GM12878 (cell line): ENCODE measurements around the gene ARMC2. TPM values are rescaled to one million over a fixed set of nuclear protein-coding genes. Genes with fewer than 3 reads are reported as not detected.

Experiments used
- ATAC-seq: fragments of 200-7000 bp; cut with Tn5 transposase; 3 replicates; pipeline ENCODE4 v1.9.1; 2020; ENCODE audit warnings: mild to moderate bottlenecking, moderate library complexity
- BruUV-seq: library from RNA; stranded (reverse); fragments of 400-500 nt; replicated peaks from 2 replicates; lab custom pipeline; 2021; lab: Mats Ljungman, UMichigan
- CTCF ChIA-PET: fragments of 300-600 bp; sonication (Branson Sonifier 250); formaldehyde crosslinking; extraction: SDS; loops from one replicate; lab custom pipeline; 2021; ENCODE audit warnings: inconsistent platforms; lab: Yijun Ruan, JAX
- POLR2A ChIA-PET: fragments of 350-600 bp; formaldehyde crosslinking; extraction: SDS; loops from one replicate; lab custom pipeline; 2021; ENCODE audit warnings: inconsistent platforms; lab: Charles Lee
- RAD21 ChIA-PET: fragments of 300-600 bp; sonication (Branson Sonifier 250); formaldehyde crosslinking; loops from one replicate; lab custom pipeline; 2023; ENCODE audit warnings: antibody characterized with exemption; ENCODE audit not compliant: unreplicated experiment; lab: Charles Lee
- SMC1A ChIA-PET: fragments of 300-600 bp; sonication (Branson Sonifier 250); formaldehyde crosslinking; loops from one replicate; lab custom pipeline; 2023; ENCODE audit not compliant: unreplicated experiment, uncharacterized antibody; lab: Charles Lee
- DNase-seq: peaks from one replicate; pipeline ENCODE4 v3.0.0-alpha.2; 2011; ENCODE audit warnings: low read depth, low spot score
- FAIRE-seq: peaks from 3 replicates; lab custom pipeline; 2011; peaks lifted over from hg19 to GRCh38; lab: Jason Lieb, UNC
- H2AFZ ChIP-seq: 2 replicates; pipeline ENCODE4 v1.6.0; 2011; ENCODE audit warnings: low read depth, low read length, control low read depth; ENCODE audit not compliant: control insufficient read depth
- H3K27ac ChIP-seq: 2 replicates; pipeline ENCODE4 v1.5.1; 2011; ENCODE audit warnings: control low read depth; ENCODE audit not compliant: control insufficient read depth, insufficient read depth
- H3K27me3 ChIP-seq, 2 experiments: replicated peaks in 1 of 2; 2 replicates each; pipeline versions ENCODE4 v1.6.0 to v1.6.1; 2011; ENCODE audit warnings: low read length in 1 of 2; ENCODE audit not compliant: control insufficient read depth in 2 of 2, insufficient read depth in 2 of 2
- H3K36me3 ChIP-seq, 2 experiments: 2 replicates each; pipeline ENCODE4 v1.5.1; 2011; ENCODE audit warnings: low read length in 1 of 2; ENCODE audit not compliant: control insufficient read depth in 2 of 2, insufficient read depth in 2 of 2
- H3K4me1 ChIP-seq: 2 replicates; pipeline ENCODE4 v1.6.1; 2011; ENCODE audit warnings: mild to moderate bottlenecking, low read length, moderate library complexity, mixed read lengths; ENCODE audit not compliant: control insufficient read depth, insufficient read depth
- H3K4me2 ChIP-seq: 2 replicates; pipeline ENCODE4 v1.6.0; 2011; ENCODE audit warnings: control low read depth; ENCODE audit not compliant: control insufficient read depth, insufficient read depth
- H3K4me3 ChIP-seq: fragments of 200-600 bp; sonication (generic); 2 replicates; pipeline ENCODE4 v1.5.1; 2016
- H3K79me2 ChIP-seq: 2 replicates; pipeline ENCODE4 v1.6.0; 2011; ENCODE audit warnings: low read length; ENCODE audit not compliant: control insufficient read depth, insufficient read depth
- H3K9ac ChIP-seq: 2 replicates; pipeline ENCODE4 v1.8.0; 2011; ENCODE audit warnings: low read length, control low read depth, mixed read lengths; ENCODE audit not compliant: control insufficient read depth, insufficient read depth
- H3K9me3 ChIP-seq: replicated peaks from 3 replicates; pipeline ENCODE4 v1.5.1; 2011; ENCODE audit warnings: mild to moderate bottlenecking, low read length; ENCODE audit not compliant: control insufficient read depth, insufficient read depth
- H4K20me1 ChIP-seq: 2 replicates; pipeline ENCODE4 v1.6.0; 2011; ENCODE audit not compliant: control insufficient read depth, insufficient read depth
- RAD21 ChIP-seq: IDR thresholded peaks from 2 replicates; pipeline ENCODE4 v1.6.1; 2011; ENCODE audit warnings: mild to moderate bottlenecking, low read depth, low read length, moderate library complexity; ENCODE audit not compliant: insufficient read depth
- SMC3 ChIP-seq: IDR thresholded peaks from 2 replicates; pipeline ENCODE4 v1.6.1; 2011; ENCODE audit warnings: low read length, improper control_type of control experiment, borderline replicate concordance
- WGBS: methylation state at CpG from one replicate; pipeline ENCODE4 v1.1.6; 2016; ENCODE audit warnings: low lambda C conversion rate; ENCODE audit not compliant: insufficient replicate concordance, insufficient coverage; ENCODE audit errors: missing lambda C conversion rate; 5-methylcytosine and 5-hydroxymethylcytosine counted together
- in situ Hi-C: fragments of 300-500 bp; cut with MboI; formaldehyde crosslinking; loops from 9 replicates; pipeline ENCODE4 v1.14.3; 2018; ENCODE audit warnings: mixed read lengths
- intact Hi-C: fragments of 100-400 bp; cut with micrococcal nuclease; formaldehyde crosslinking; loops from one replicate; pipeline ENCODE4 v1.14.2; 2022; ENCODE audit not compliant: unreplicated experiment
- polyA plus RNA-seq, 11 experiments: library from polyadenylated mRNA; depleted of rRNA in 4 of 11; unstranded in 6 of 11; stranded (reverse) in 5 of 11; fragments of >200 nt; fragmentation: Nextera tagmentation in 4 of 11; fragmentation: Illumina TruSeq in 1 of 11; extraction: Ambion mirVana in 4 of 11; extraction: Trizol in 1 of 11; gene quantifications; 1 replicate in 1 of 11; 2 replicates in 10 of 11; pipeline versions ENCODE4 v1.2.1 to v1.2.3, GENCODE V29; 2011 to 2016; ENCODE audit warnings: inconsistent platforms in 2 of 11, missing spikeins in 2 of 11, low read depth in 1 of 11
- total RNA-seq, 4 experiments: library from RNA; depleted of rRNA in 3 of 4; stranded (reverse); fragments of >200 nt in 3 of 4; fragmentation: Illumina TruSeq in 1 of 4; extraction: Trizol in 1 of 4; gene quantifications; 2 replicates each; pipeline versions ENCODE4 v1.2.1 to v1.2.3, GENCODE V29; 2013 to 2021
- TF ChIP-seq, protein P1 (sequence below): fragments of 450-650 bp; IDR thresholded peaks from 2 replicates; pipeline ENCODE4 v1.6.1; 2018; ENCODE audit warnings: borderline replicate concordance, mild to moderate bottlenecking; ENCODE audit not compliant: partially characterized antibody
- TF ChIP-seq, protein P2 (sequence below): fragments of 450-650 bp; IDR thresholded peaks from 2 replicates; pipeline ENCODE4 v1.6.1; 2016; ENCODE audit warnings: mild to moderate bottlenecking, moderate library complexity, borderline replicate concordance
- TF ChIP-seq, protein P3 (sequence below), 3 experiments: IDR thresholded peaks in 2 of 3; conservative IDR thresholded peaks in 1 of 3; 2 replicates each; pipeline ENCODE4 v1.5.1; 2011; ENCODE audit warnings: low read depth in 3 of 3, low read length in 3 of 3, mild to moderate bottlenecking in 3 of 3, control low read depth in 2 of 3, moderate library complexity in 2 of 3, inconsistent platforms in 1 of 3, mixed read lengths in 1 of 3; ENCODE audit not compliant: control insufficient read depth in 2 of 3, insufficient read depth in 1 of 3; ENCODE audit errors: extremely low read depth in 1 of 3

Gene ARMC2
- total and polyA plus RNA-seq, 10 of the 15 experiments (the other 5 are each of a cell fraction or from before 2014, with no cell fraction given): 0.06 to 0.33 (median 0.21) TPM; not detected in 5

DNA sequence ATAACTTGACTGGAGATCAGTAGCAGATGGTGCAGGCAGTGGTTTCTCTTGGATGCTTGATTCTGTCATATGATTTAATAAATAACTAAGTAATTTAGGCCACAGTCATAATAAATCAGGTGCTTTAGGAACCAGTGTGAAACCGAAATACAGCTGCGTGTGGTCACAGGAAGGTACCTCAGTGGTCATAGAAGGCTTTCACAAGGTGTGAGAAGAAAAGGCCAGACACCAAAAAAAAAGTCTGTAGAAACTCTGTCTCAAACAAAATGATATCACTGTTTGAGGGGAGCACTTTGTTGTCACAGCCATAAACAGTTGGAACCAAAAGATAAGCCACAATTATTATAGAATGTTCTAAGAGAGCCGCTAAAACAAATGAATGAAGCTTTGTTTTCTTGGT is 56.5 kb downstream of the ARMC2 start (continued):
- TF ChIP-seq, protein P1, sequence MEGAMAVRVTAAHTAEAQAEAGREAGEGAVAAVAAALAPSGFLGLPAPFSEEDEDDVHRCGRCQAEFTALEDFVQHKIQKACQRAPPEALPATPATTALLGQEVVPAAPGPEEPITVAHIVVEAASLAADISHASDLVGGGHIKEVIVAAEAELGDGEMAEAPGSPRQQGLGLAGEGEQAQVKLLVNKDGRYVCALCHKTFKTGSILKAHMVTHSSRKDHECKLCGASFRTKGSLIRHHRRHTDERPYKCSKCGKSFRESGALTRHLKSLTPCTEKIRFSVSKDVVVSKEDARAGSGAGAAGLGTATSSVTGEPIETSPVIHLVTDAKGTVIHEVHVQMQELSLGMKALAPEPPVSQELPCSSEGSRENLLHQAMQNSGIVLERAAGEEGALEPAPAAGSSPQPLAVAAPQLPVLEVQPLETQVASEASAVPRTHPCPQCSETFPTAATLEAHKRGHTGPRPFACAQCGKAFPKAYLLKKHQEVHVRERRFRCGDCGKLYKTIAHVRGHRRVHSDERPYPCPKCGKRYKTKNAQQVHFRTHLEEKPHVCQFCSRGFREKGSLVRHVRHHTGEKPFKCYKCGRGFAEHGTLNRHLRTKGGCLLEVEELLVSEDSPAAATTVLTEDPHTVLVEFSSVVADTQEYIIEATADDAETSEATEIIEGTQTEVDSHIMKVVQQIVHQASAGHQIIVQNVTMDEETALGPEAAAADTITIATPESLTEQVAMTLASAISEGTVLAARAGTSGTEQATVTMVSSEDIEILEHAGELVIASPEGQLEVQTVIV: no peak

DNA sequence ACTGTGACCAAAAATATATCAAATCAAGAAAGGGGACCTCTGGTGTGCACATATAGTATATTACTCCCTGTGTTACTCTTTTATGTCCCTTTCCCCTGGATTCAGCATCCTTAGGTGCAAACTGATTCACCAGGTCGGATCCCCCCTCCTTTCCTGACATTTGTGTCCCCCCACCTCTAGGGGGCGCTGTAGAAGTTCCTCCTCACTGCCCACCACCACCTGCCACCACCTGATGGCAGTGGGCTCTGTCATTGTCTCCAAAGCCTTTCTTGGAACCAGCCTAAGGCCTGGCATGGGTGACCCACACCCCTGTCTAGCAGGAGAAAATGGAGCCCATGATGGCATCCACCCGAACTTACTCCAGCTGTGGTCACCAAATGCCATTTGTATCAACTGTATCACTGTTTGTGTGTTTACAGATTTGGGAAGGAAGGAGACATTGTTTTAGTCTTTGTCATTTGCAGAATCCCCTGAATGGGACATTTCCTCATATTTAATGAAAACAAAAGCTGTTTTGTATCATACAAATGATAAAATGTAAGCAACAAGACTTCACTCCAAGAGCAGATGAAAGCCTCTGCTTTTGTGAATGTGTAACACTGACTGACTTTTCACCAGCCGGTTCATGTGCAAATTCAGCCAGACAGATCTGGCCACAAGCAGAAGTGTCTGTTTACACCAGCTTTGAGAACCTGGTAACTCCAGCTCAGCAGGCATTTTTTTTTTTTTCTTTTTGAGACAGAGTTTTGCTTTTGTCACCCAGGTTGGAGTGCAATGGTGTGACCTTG is 66.2 kb downstream of the ARMC2 start:
- DNase-seq (no peak), FAIRE-seq (no peak)
- Histone ChIP-seq H4K20me1 (no peaks in the 10 kb centered on the region), H3K27ac (no peak overlapping the region), H3K4me3 (no peak overlapping the region), H2AFZ (no peak overlapping the region)
- ChIA-PET SMC1A (interaction anchor here (1.4 kb wide), 1 partner anchor 390 kb away, joined by 3 read pairs; no protein-coding TSS in a partner anchor), CTCF (interaction anchor here (0.6 to 7.9 kb wide), 7 partner anchors 9 to 478 kb away, joined by 3 to 73 read pairs (median 7); no protein-coding TSS in a partner anchor), POLR2A (no interaction called here)
- 26% methylated on average over 4 of the region's 4 CpGs for WGBS
- TF ChIP-seq, protein P2, sequence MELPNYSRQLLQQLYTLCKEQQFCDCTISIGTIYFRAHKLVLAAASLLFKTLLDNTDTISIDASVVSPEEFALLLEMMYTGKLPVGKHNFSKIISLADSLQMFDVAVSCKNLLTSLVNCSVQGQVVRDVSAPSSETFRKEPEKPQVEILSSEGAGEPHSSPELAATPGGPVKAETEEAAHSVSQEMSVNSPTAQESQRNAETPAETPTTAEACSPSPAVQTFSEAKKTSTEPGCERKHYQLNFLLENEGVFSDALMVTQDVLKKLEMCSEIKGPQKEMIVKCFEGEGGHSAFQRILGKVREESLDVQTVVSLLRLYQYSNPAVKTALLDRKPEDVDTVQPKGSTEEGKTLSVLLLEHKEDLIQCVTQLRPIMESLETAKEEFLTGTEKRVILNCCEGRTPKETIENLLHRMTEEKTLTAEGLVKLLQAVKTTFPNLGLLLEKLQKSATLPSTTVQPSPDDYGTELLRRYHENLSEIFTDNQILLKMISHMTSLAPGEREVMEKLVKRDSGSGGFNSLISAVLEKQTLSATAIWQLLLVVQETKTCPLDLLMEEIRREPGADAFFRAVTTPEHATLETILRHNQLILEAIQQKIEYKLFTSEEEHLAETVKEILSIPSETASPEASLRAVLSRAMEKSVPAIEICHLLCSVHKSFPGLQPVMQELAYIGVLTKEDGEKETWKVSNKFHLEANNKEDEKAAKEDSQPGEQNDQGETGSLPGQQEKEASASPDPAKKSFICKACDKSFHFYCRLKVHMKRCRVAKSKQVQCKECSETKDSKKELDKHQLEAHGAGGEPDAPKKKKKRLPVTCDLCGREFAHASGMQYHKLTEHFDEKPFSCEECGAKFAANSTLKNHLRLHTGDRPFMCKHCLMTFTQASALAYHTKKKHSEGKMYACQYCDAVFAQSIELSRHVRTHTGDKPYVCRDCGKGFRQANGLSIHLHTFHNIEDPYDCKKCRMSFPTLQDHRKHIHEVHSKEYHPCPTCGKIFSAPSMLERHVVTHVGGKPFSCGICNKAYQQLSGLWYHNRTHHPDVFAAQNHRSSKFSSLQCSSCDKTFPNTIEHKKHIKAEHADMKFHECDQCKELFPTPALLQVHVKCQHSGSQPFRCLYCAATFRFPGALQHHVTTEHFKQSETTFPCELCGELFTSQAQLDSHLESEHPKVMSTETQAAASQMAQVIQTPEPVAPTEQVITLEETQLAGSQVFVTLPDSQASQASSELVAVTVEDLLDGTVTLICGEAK: no peak
- TF ChIP-seq SMC3 (peak; percentile 19; the same call in 1 of the 2 replicates), RAD21 (0 out of 2 replicates have a peak, but pooled peaks have one; percentile 8)
- TF ChIP-seq, protein P3, sequence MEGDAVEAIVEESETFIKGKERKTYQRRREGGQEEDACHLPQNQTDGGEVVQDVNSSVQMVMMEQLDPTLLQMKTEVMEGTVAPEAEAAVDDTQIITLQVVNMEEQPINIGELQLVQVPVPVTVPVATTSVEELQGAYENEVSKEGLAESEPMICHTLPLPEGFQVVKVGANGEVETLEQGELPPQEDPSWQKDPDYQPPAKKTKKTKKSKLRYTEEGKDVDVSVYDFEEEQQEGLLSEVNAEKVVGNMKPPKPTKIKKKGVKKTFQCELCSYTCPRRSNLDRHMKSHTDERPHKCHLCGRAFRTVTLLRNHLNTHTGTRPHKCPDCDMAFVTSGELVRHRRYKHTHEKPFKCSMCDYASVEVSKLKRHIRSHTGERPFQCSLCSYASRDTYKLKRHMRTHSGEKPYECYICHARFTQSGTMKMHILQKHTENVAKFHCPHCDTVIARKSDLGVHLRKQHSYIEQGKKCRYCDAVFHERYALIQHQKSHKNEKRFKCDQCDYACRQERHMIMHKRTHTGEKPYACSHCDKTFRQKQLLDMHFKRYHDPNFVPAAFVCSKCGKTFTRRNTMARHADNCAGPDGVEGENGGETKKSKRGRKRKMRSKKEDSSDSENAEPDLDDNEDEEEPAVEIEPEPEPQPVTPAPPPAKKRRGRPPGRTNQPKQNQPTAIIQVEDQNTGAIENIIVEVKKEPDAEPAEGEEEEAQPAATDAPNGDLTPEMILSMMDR (IDR thresholded peaks at IDR 0.05 in 2 of 3, conservative IDR thresholded peaks at IDR 0.05 in 1 of 3; ENCODE audit: control insufficient read depth in 2 of 3, extremely low read depth in 1 of 3, insufficient read depth in 1 of 3, low read depth in 3 of 3, low read length in 3 of 3): peak; percentile 59 to 65 (median 65)
- TF ChIP-seq, all 136 proteins: peak for 3
- RAD21 ChIA-PET: no interaction called here
- no peaks in the 10 kb centered on the region for H3K79me2 ChIP-seq
- peak; percentile 65 for ATAC-seq
- no peaks in the 10 kb centered on the region for H3K36me3 ChIP-seq
- no peaks in the 10 kb centered on the region for H3K4me1 ChIP-seq
- no TSS peak for BruUV-seq
- H3K4me2 ChIP-seq: no peak overlapping the region
- intact Hi-C loops: loop anchor here (5.0 kb wide), 1 partner anchor 158 kb away; no protein-coding TSS in a partner anchor
- no peak overlapping the region for H3K9ac ChIP-seq
- H3K9me3 ChIP-seq: no peaks in the 10 kb centered on the region
- no peaks in the 10 kb centered on the region; a peak in 2 of 4 replicates for H3K27me3 ChIP-seq
- in situ Hi-C loops: no loop called here
